Astrocyte (in vitro differentiated cells and primary cell): ENCODE data around the gene OPA3. TPM values are rescaled to one million over a fixed set of nuclear protein-coding genes. Genes with fewer than 3 reads are reported as not detected.

ENCODE experiments used
- DNase-seq: peaks from one replicate; pipeline ENCODE4 v3.0.0-alpha.2; 2010; ENCODE audit warnings: low read depth
- FAIRE-seq: peaks from 2 replicates; lab custom pipeline; 2011; peaks lifted over from hg19 to GRCh38; lab: Jason Lieb, UNC
- H2AFZ ChIP-seq: 2 replicates; pipeline ENCODE4 v1.6.0; 2012; ENCODE audit warnings: low read depth, low read length, inconsistent platforms
- H3K27ac ChIP-seq: 2 replicates; pipeline ENCODE4 v1.5.1; 2011; ENCODE audit warnings: low read depth, low read length, inconsistent platforms
- H3K27me3 ChIP-seq: 2 replicates; pipeline ENCODE4 v1.6.0; 2011; ENCODE audit warnings: low read length, inconsistent platforms; ENCODE audit not compliant: insufficient read depth
- H3K36me3 ChIP-seq: 2 replicates; pipeline ENCODE4 v1.5.1; 2011; ENCODE audit warnings: low read length, inconsistent platforms; ENCODE audit not compliant: insufficient read depth
- H3K4me1 ChIP-seq: 2 replicates; pipeline ENCODE4 v1.5.1; 2011; ENCODE audit warnings: low read length, inconsistent platforms; ENCODE audit not compliant: insufficient read depth
- H3K4me2 ChIP-seq: 2 replicates; pipeline ENCODE4 v1.6.0; 2012; ENCODE audit warnings: low read length, inconsistent platforms
- H3K4me3 ChIP-seq: 2 replicates; pipeline ENCODE4 v1.5.1; 2011; ENCODE audit warnings: low read depth, mild to moderate bottlenecking, low read length, inconsistent platforms; ENCODE audit not compliant: insufficient read depth
- H3K79me2 ChIP-seq: 2 replicates; pipeline ENCODE4 v1.6.0; 2012; ENCODE audit warnings: mild to moderate bottlenecking, low read length, inconsistent platforms; ENCODE audit not compliant: insufficient read depth
- H3K9ac ChIP-seq: 2 replicates; pipeline ENCODE4 v1.6.0; 2012; ENCODE audit warnings: mild to moderate bottlenecking, low read length, inconsistent platforms
- H3K9me3 ChIP-seq: 2 replicates; pipeline ENCODE4 v1.5.1; 2012; ENCODE audit warnings: low read depth, mild to moderate bottlenecking, low read length, inconsistent platforms; ENCODE audit not compliant: insufficient read depth
- H4K20me1 ChIP-seq: 2 replicates; pipeline ENCODE4 v1.6.0; 2012; ENCODE audit warnings: low read length, inconsistent platforms; ENCODE audit not compliant: insufficient read depth
- H3K27ac Mint-ChIP-seq: one replicate; pipeline ENCODE4 v1.8.0; 2021; ENCODE audit warnings: mild to moderate bottlenecking, mixed read lengths; ENCODE audit not compliant: unreplicated experiment
- H3K27me3 Mint-ChIP-seq: one replicate; pipeline ENCODE4 v1.8.0; 2021; ENCODE audit warnings: low read depth, mixed read lengths; ENCODE audit not compliant: unreplicated experiment
- H3K36me3 Mint-ChIP-seq: one replicate; pipeline ENCODE4 v1.8.0; 2021; ENCODE audit warnings: low read depth, mixed read lengths; ENCODE audit not compliant: unreplicated experiment
- H3K4me1 Mint-ChIP-seq: one replicate; pipeline ENCODE4 v1.8.0; 2021; ENCODE audit warnings: low read depth, mixed read lengths; ENCODE audit not compliant: unreplicated experiment
- H3K4me3 Mint-ChIP-seq: one replicate; pipeline ENCODE4 v1.8.0; 2021; ENCODE audit warnings: mild to moderate bottlenecking, moderate library complexity, mixed read lengths; ENCODE audit not compliant: unreplicated experiment
- H3K9me3 Mint-ChIP-seq: one replicate; pipeline ENCODE4 v1.8.0; 2021; ENCODE audit warnings: mild to moderate bottlenecking, mixed read lengths; ENCODE audit not compliant: unreplicated experiment
- CTCF ChIP-seq: IDR thresholded peaks from 2 replicates; pipeline ENCODE4 v1.5.1; 2011; ENCODE audit warnings: low read depth, mild to moderate bottlenecking, inconsistent platforms, low read length, moderate library complexity; ENCODE audit not compliant: insufficient read depth
- EZH2 ChIP-seq: IDR thresholded peaks from 2 replicates; pipeline ENCODE4 v1.6.1; 2012; ENCODE audit warnings: mild to moderate bottlenecking, low read length, inconsistent platforms; ENCODE audit not compliant: insufficient read depth
- total RNA-seq: library from RNA; stranded (reverse); gene quantifications from 2 replicates; pipeline ENCODE4 v1.2.1, GENCODE V29; 2021

The OPA3 gene
- total RNA-seq, 1 donor from 2014 or later: 12.8 TPM

DNA sequence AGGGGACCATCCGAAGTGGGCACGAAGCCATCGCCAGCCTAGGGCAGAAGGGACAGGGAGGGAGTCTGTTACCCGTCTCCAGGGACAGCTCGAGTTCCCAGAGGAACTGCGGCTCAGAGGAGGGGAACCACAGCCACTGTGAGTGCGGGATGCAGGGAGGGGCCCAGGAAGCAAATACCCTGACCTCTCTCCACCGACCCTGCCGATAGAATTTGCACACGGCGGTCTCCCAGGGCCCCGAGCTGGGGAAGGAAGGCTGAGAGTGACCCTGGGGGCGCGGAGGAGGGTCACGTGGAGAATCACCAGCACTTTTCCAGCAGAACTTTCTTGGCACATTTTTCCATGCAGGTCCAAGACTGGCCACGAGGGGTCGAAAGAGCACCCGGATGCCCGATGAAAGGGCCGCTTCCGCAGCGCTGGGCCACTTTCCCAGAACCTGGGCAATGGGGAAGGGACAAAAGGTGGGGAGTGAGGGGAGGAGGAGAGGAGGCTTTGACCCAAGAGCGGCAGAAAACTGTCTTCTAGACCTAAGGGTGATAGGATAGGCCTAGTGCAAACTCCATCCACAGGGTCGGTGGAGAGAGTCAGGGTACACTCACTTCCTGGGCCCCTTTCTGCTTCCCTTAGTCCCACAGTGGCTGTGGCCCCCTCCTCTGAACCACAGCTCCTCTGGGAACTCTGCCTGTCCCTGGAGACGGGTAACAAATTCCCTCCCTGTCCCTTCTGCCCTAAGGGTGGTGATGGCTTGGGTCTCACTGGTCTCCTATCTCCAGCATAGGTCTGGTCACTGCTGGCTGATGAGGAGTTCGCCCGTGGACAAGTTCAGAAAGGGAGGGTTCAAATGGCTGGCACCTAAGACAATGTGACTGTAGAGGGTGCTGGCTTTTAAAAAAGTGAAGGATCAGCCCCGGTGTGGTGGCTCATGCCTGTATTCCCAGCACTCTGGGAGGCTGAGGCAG is 22.7 kb upstream of the OPA3 start:
- no peak overlapping the region for H3K27ac ChIP-seq
- peak overlapping the region; percentile 61 for H3K9ac ChIP-seq
- peaks cover 4% of the 10 kb centered on the region for H3K4me1 Mint-ChIP-seq
- TF ChIP-seq EZH2 (no peak), CTCF (peak; percentile 81)
- H3K4me2 ChIP-seq: peak overlapping the region; percentile 83
- peak overlapping the region; percentile 41 for H3K27ac Mint-ChIP-seq
- peaks cover 4% of the 10 kb centered on the region for H3K27me3 Mint-ChIP-seq
- peaks cover 12% of the 10 kb centered on the region for H3K36me3 Mint-ChIP-seq
- peaks cover 6% of the 10 kb centered on the region for H3K9me3 Mint-ChIP-seq
- peak overlapping the region; percentile 54 for H3K4me3 Mint-ChIP-seq
- peaks cover 11% of the 10 kb centered on the region for H3K4me1 ChIP-seq
- DNase-seq (peak; percentile 23), FAIRE-seq (no peak)
- peak overlapping the region; percentile 35 for H3K4me3 ChIP-seq
- H3K79me2 ChIP-seq: no peaks in the 10 kb centered on the region
- H3K27me3 ChIP-seq: peaks cover 5% of the 10 kb centered on the region
- H4K20me1 ChIP-seq: no peaks in the 10 kb centered on the region
- H3K36me3 ChIP-seq: peaks cover 5% of the 10 kb centered on the region
- H2AFZ ChIP-seq: peak overlapping the region; percentile 77
- H3K9me3 ChIP-seq: no peaks in the 10 kb centered on the region

- H3K9me3 ChIP-seq: no peaks in the 10 kb centered on the region
- H3K4me1 ChIP-seq: peaks cover 3% of the 10 kb centered on the region
- H3K4me3 ChIP-seq: no peak within 1 kb of the TSS
- H3K27me3 Mint-ChIP-seq: peaks cover 38% of the 10 kb centered on the region
- no peak within 1 kb of the TSS for H3K27ac ChIP-seq
- peak; percentile 80 for TF ChIP-seq EZH2
- no peak for TF ChIP-seq CTCF
- no peak for FAIRE-seq
- H3K4me3 Mint-ChIP-seq: peak within 1 kb of the TSS; percentile 31
- no peaks in the 10 kb centered on the region for H3K9me3 Mint-ChIP-seq
- H3K27ac Mint-ChIP-seq: peak within 1 kb of the TSS; percentile 48
- DNase-seq: no peak
- H3K4me1 Mint-ChIP-seq: peaks cover 5% of the 10 kb centered on the region
- H3K79me2 ChIP-seq: no peaks in the 10 kb centered on the region
- H3K9ac ChIP-seq: no peak within 1 kb of the TSS
- H3K36me3 Mint-ChIP-seq: no peaks in the 10 kb centered on the region
- peak within 1 kb of the TSS; percentile 25 for H3K4me2 ChIP-seq
- no peaks in the 10 kb centered on the region for H3K36me3 ChIP-seq
- H2AFZ ChIP-seq: peak within 1 kb of the TSS; percentile 23
- H3K27me3 ChIP-seq: peaks cover 48% of the 10 kb centered on the region
- H4K20me1 ChIP-seq: peaks cover 5% of the 10 kb centered on the region
Measured at GRCh38 chr19:45601524-45602374, 17.1 kb upstream of the OPA3 start, which contains the start of gene GPR4. Gene GPR4, minus strand, starts transcription at chr19:45602212. Its CDS starts 10,346 bp downstream, at chr19:45591866.
